Nephron progenitor cell (in vitro differentiated cells): Measurements from ENCODE around the gene CA7.

Experiments
- DNase-seq: peaks from one replicate; pipeline ENCODE4 v3.0.0; 2021
- H3K27ac Mint-ChIP-seq: 2 replicates; pipeline ENCODE4 v1.8.0; 2021; ENCODE audit warnings: mild to moderate bottlenecking, moderate library complexity, mixed read lengths
- H3K27me3 Mint-ChIP-seq: 2 replicates; pipeline ENCODE4 v1.8.0; 2021; ENCODE audit warnings: mild to moderate bottlenecking, low read depth, mixed read lengths; ENCODE audit not compliant: poor library complexity
- H3K36me3 Mint-ChIP-seq: 2 replicates; pipeline ENCODE4 v1.8.0; 2021; ENCODE audit warnings: low read depth, mixed read lengths
- H3K4me1 Mint-ChIP-seq: 2 replicates; pipeline ENCODE4 v1.8.0; 2021; ENCODE audit warnings: mixed read lengths
- H3K4me3 Mint-ChIP-seq: 2 replicates; pipeline ENCODE4 v1.8.0; 2021; ENCODE audit warnings: mild to moderate bottlenecking, moderate library complexity, mixed read lengths
- H3K9me3 Mint-ChIP-seq: 2 replicates; pipeline ENCODE4 v1.8.0; 2021; ENCODE audit warnings: mild to moderate bottlenecking, moderate library complexity, mixed read lengths
- CTCF ChIP-seq: fragments of 200-600 bp; sonication (generic); IDR thresholded peaks from 2 replicates; pipeline ENCODE4 v1.5.0; 2021; ENCODE audit warnings: antibody characterized with exemption

CA7 gene

DNA sequence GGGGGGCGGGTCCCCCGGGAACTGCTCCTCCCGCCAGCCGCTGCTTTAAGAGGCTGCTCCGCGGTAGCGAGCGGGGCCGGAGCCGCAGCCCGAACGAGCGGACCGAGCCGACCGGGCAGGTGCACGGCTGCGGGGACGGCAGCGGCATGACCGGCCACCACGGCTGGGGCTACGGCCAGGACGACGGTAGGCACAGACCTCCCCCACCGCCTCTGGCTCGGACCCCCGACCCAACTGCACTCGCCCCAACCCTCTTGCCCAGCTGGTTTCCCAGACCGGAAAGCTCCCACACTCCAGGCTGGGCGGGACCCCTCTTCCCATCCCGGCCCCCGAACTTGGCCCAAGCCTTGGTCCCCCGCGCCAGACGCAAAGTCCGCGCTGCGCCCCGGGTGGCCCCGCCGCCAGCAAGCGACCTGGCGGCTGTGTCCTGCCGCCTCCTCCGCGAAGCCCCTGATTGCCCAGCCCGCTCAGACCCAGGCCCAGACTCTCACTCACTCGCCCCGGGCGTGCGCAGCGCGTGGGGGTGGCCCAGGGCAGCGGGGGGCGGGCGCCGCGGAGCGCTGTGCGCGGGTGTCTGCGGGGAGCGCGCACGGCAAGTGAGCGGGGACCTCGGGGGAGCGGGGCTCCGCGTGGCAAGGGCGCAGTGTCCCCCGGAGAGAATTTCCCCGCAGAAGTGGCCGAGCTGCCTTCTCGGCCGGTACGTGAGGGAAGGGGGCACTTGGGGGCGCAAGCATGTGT lies at the start of gene CA7:
TSS of gene CA7 (plus strand) at position 73 of the 738 bp plus-strand sequence. CDS start at position 147, 74 bp downstream.
- H3K4me3 Mint-ChIP-seq: peak within 1 kb of the TSS; percentile 82
- H3K9me3 Mint-ChIP-seq: peaks cover under 1% of the 10 kb centered on the region
- TF ChIP-seq CTCF: no peak
- no peaks in the 10 kb centered on the region for H3K36me3 Mint-ChIP-seq
- H3K27me3 Mint-ChIP-seq: peaks cover 90% of the 10 kb centered on the region
- no peaks in the 10 kb centered on the region for H3K4me1 Mint-ChIP-seq
- H3K27ac Mint-ChIP-seq: no peak within 1 kb of the TSS
- peak; percentile 51 for DNase-seq

GRCh38 chr16:66798161-66798560 lies 46.1 kb upstream of the CA7 start:
- Mint-ChIP-seq H3K27me3 (peaks cover 11% of the 10 kb centered on the region), H3K9me3 (no peaks in the 10 kb centered on the region), H3K36me3 (peaks cover 11% of the 10 kb centered on the region), H3K27ac (no peak overlapping the region), H3K4me3 (no peak overlapping the region), H3K4me1 (no peaks in the 10 kb centered on the region)
- DNase-seq: no peak
- no peak for TF ChIP-seq CTCF

DNA sequence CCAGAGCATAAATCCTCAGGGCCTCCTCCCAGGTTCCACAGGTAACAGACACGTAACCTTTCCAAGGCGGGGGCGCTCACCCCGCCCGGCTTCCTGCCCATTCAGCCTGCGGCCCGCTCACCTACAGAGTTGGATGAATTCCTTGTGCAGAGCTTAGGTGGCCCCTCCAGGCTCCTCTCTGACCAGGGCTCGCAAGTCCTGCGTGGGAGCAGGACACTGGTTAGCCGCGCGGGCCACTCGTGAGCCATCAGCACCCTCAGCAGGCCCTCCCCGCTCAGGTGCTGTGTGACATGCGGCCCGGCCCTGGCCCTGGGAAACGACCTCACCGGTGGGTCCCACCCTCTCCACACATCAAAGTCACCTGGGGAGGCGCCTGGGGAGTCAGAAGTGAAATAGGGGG lies 43.4 kb upstream of the CA7 start:
- Mint-ChIP-seq H3K27ac (no peak overlapping the region), H3K36me3 (peaks cover 38% of the 10 kb centered on the region), H3K4me1 (no peaks in the 10 kb centered on the region), H3K4me3 (no peak overlapping the region), H3K27me3 (peaks cover 4% of the 10 kb centered on the region), H3K9me3 (no peaks in the 10 kb centered on the region)
- no peak for TF ChIP-seq CTCF
- DNase-seq: no peak

DNA sequence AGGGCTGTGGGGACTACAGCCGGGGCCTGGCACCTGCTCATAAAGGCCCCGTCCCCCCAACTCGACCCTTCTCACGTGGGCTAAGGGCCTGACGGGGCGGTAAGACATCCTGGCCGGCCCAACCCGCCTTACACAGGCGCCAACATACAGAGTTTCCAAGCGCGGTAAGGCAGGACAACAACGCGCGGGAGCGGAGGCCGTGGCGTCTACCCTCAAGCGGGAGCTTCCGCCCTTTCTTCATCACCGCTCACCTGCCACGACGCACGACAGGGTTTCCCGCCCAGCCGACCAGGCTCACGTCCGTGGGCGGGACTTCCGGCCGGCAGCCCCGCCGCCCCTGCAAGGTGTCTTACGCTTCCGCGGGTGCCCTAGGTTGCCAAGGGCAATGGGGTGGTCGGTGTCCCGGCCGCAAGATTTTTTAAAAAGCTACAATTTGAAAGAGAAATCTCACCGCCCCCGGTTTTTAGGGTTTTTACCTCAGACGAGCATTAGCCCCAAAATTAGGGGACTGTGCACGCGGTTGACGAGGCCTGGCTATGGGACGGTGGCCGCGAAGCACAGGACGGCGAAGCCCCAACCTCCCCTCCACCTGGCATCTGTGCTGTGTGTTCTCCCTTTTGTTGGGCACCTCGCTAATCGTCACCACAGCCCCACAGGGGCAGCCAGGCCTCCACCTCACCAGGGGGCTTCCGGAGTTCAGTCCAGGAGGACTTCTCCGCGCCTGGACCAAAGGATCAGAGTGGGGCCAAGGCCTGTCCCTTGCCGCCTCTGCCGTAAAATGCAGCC lies 42.7 kb upstream of the CA7 start, which contains the start of gene TERB1:
TSS of gene TERB1 (minus strand) at position 265 of the 786 bp plus-strand sequence. CDS start 4,786 bp downstream, outside the sequence.
- no peak for TF ChIP-seq CTCF
- Mint-ChIP-seq H3K4me3 (no peak within 1 kb of the TSS), H3K9me3 (no peaks in the 10 kb centered on the region), H3K36me3 (peaks cover 41% of the 10 kb centered on the region), H3K27ac (no peak within 1 kb of the TSS), H3K27me3 (peaks cover 3% of the 10 kb centered on the region), H3K4me1 (no peaks in the 10 kb centered on the region)
- DNase-seq: no peak

DNA sequence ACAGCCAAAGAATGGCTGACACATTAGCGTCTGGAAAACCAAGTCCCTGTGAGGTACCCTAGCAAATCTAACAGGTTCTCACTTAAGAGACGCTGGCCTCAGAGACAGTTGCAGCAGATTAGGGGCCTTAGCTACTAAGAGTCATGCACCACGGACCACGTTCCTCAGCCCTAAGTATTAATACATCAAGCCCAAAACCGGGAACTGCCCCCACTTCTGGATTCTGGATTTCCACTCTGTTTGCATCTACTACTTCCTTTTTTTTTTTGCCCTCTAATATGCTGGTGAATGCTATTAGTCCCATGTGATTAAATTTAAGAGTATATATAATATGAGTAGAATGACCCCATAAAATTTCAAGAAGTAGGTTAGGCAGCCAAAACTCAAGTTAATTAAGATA lies 42.1 kb upstream of the CA7 start:
- Mint-ChIP-seq H3K9me3 (no peaks in the 10 kb centered on the region), H3K27me3 (peaks cover 3% of the 10 kb centered on the region), H3K27ac (no peak overlapping the region), H3K4me3 (no peak overlapping the region), H3K36me3 (peaks cover 47% of the 10 kb centered on the region), H3K4me1 (no peaks in the 10 kb centered on the region)
- no peak for DNase-seq
- no peak for TF ChIP-seq CTCF
